ENCODE measurements around the gene ACADSB. TPM values are rescaled to one million over a fixed set of nuclear protein-coding genes. Genes with fewer than 3 reads are reported as not detected.

The ACADSB gene
- total and polyA plus RNA-seq, 10 of the 15 experiments (the other 5 are each of a cell fraction or from before 2014, with no cell fraction given), result 10.8 to 24.0 (median 15.0) TPM

DNA sequence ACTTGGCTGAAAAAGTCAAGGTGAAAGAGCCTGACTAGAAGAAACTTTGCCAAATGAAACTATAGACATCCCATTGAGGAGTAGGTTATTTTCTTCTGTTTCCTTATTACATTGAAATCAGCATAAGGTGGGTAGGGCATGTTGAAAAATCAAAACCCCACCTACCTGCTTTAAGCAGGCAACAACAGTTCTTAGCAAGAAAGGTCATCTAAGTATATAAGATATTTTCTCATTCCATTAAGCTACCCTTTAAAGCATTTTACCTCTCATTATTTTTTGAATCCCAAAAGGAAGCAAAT, 30.8 kb downstream of the ACADSB start (continued):
- TF ChIP-seq, protein P1, sequence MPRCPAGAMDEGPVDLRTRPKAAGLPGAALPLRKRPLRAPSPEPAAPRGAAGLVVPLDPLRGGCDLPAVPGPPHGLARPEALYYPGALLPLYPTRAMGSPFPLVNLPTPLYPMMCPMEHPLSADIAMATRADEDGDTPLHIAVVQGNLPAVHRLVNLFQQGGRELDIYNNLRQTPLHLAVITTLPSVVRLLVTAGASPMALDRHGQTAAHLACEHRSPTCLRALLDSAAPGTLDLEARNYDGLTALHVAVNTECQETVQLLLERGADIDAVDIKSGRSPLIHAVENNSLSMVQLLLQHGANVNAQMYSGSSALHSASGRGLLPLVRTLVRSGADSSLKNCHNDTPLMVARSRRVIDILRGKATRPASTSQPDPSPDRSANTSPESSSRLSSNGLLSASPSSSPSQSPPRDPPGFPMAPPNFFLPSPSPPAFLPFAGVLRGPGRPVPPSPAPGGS (IDR thresholded peaks at IDR 0.05; ENCODE audit: borderline replicate concordance, insufficient read depth, low read depth, low read length, poor library complexity, severe bottlenecking), result no peak
- TF ChIP-seq, protein P2, sequence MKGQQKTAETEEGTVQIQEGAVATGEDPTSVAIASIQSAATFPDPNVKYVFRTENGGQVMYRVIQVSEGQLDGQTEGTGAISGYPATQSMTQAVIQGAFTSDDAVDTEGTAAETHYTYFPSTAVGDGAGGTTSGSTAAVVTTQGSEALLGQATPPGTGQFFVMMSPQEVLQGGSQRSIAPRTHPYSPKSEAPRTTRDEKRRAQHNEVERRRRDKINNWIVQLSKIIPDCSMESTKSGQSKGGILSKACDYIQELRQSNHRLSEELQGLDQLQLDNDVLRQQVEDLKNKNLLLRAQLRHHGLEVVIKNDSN (IDR thresholded peaks at IDR 0.05; ENCODE audit: borderline replicate concordance, extremely low read length, insufficient read depth, low read depth, low read length), result no peak
- TF ChIP-seq, protein P3, sequence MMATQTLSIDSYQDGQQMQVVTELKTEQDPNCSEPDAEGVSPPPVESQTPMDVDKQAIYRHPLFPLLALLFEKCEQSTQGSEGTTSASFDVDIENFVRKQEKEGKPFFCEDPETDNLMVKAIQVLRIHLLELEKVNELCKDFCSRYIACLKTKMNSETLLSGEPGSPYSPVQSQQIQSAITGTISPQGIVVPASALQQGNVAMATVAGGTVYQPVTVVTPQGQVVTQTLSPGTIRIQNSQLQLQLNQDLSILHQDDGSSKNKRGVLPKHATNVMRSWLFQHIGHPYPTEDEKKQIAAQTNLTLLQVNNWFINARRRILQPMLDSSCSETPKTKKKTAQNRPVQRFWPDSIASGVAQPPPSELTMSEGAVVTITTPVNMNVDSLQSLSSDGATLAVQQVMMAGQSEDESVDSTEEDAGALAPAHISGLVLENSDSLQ (IDR thresholded peaks at IDR 0.05), result no peak
- no peak for TF ChIP-seq PAX5 (IDR thresholded peaks at IDR 0.05; ENCODE audit: borderline replicate concordance, low read depth, low read length)
- no peak for TF ChIP-seq HDAC2 (IDR thresholded peaks at IDR 0.05)
- TF ChIP-seq, protein P4, sequence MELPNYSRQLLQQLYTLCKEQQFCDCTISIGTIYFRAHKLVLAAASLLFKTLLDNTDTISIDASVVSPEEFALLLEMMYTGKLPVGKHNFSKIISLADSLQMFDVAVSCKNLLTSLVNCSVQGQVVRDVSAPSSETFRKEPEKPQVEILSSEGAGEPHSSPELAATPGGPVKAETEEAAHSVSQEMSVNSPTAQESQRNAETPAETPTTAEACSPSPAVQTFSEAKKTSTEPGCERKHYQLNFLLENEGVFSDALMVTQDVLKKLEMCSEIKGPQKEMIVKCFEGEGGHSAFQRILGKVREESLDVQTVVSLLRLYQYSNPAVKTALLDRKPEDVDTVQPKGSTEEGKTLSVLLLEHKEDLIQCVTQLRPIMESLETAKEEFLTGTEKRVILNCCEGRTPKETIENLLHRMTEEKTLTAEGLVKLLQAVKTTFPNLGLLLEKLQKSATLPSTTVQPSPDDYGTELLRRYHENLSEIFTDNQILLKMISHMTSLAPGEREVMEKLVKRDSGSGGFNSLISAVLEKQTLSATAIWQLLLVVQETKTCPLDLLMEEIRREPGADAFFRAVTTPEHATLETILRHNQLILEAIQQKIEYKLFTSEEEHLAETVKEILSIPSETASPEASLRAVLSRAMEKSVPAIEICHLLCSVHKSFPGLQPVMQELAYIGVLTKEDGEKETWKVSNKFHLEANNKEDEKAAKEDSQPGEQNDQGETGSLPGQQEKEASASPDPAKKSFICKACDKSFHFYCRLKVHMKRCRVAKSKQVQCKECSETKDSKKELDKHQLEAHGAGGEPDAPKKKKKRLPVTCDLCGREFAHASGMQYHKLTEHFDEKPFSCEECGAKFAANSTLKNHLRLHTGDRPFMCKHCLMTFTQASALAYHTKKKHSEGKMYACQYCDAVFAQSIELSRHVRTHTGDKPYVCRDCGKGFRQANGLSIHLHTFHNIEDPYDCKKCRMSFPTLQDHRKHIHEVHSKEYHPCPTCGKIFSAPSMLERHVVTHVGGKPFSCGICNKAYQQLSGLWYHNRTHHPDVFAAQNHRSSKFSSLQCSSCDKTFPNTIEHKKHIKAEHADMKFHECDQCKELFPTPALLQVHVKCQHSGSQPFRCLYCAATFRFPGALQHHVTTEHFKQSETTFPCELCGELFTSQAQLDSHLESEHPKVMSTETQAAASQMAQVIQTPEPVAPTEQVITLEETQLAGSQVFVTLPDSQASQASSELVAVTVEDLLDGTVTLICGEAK (IDR thresholded peaks at IDR 0.05; ENCODE audit: borderline replicate concordance), result no peak
- no peak for TF ChIP-seq SMARCA5 (IDR thresholded peaks at IDR 0.05)
- TF ChIP-seq, protein P5, sequence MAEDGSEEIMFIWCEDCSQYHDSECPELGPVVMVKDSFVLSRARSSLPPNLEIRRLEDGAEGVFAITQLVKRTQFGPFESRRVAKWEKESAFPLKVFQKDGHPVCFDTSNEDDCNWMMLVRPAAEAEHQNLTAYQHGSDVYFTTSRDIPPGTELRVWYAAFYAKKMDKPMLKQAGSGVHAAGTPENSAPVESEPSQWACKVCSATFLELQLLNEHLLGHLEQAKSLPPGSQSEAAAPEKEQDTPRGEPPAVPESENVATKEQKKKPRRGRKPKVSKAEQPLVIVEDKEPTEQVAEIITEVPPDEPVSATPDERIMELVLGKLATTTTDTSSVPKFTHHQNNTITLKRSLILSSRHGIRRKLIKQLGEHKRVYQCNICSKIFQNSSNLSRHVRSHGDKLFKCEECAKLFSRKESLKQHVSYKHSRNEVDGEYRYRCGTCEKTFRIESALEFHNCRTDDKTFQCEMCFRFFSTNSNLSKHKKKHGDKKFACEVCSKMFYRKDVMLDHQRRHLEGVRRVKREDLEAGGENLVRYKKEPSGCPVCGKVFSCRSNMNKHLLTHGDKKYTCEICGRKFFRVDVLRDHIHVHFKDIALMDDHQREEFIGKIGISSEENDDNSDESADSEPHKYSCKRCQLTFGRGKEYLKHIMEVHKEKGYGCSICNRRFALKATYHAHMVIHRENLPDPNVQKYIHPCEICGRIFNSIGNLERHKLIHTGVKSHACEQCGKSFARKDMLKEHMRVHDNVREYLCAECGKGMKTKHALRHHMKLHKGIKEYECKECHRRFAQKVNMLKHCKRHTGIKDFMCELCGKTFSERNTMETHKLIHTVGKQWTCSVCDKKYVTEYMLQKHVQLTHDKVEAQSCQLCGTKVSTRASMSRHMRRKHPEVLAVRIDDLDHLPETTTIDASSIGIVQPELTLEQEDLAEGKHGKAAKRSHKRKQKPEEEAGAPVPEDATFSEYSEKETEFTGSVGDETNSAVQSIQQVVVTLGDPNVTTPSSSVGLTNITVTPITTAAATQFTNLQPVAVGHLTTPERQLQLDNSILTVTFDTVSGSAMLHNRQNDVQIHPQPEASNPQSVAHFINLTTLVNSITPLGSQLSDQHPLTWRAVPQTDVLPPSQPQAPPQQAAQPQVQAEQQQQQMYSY (CRISPR knock-in tag; IDR thresholded peaks at IDR 0.05), result no peak
- TF ChIP-seq, protein P6, sequence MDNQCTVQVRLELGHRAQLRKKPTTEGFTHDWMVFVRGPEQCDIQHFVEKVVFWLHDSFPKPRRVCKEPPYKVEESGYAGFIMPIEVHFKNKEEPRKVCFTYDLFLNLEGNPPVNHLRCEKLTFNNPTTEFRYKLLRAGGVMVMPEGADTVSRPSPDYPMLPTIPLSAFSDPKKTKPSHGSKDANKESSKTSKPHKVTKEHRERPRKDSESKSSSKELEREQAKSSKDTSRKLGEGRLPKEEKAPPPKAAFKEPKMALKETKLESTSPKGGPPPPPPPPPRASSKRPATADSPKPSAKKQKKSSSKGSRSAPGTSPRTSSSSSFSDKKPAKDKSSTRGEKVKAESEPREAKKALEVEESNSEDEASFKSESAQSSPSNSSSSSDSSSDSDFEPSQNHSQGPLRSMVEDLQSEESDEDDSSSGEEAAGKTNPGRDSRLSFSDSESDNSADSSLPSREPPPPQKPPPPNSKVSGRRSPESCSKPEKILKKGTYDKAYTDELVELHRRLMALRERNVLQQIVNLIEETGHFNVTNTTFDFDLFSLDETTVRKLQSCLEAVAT (IDR thresholded peaks at IDR 0.05), result no peak
- TF ChIP-seq SMAD1 (IDR thresholded peaks at IDR 0.05; ENCODE audit: low read depth, partially characterized antibody), result no peak
- TF ChIP-seq SUPT20H (IDR thresholded peaks at IDR 0.05; ENCODE audit: borderline replicate concordance, control insufficient read depth, low read depth, low read length), result no peak
